ENCODE results near the gene PRPF40A. TPM values are rescaled to one million over a fixed set of nuclear protein-coding genes. Genes with fewer than 3 reads are reported as not detected.

PRPF40A gene
- total RNA-seq (2013; cell fraction: nucleolus; rRNA removed), result 399 and 423 TPM in 2 replicates
- total RNA-seq (2014; rRNA removed) (123 and 139 TPM in 2 replicates), total RNA-seq (2014; rRNA removed; fragmentation: Illumina TruSeq; extraction: Trizol) (159 and 164 TPM in 2 replicates), total RNA-seq (2021) (145 and 151 TPM in 2 replicates), polyA plus RNA-seq (2011; rRNA removed) (145 and 175 TPM in 2 replicates), polyA plus RNA-seq (2014; fragmentation: Illumina TruSeq; extraction: Trizol) (143 and 160 TPM in 2 replicates), polyA plus RNA-seq (2014; fragmentation: Nextera tagmentation; extraction: Ambion mirVana) (100 to 1,000 TPM in 1 of 2 experiments, 10 to 100 TPM in 1; 97.8 to 117 TPM), polyA plus RNA-seq (2014; rRNA removed) (90.8 and 131 TPM in 2 replicates), polyA plus RNA-seq (2016; fragmentation: Nextera tagmentation; extraction: Ambion mirVana) (100 to 1,000 TPM; 189 to 197 TPM), polyA minus RNA-seq (2011; rRNA and poly(A)+ RNA removed) (242 and 408 TPM in 2 replicates), Bru-seq, nascent RNA (percentile 95 among the genes with signal in this experiment), BruChase-seq, experiment 1, labeled RNA remaining after a 6-hour chase (percentile 94 among the genes with signal in this experiment), BruChase-seq, experiment 2, labeled RNA remaining after a 2-hour chase (percentile 94 among the genes with signal in this experiment)
- 32.0 TPM for polyA plus RNA-seq (2011; ENCODE audit: low read depth)
- polyA plus RNA-seq (2011; cell fraction: cytosol; rRNA removed), result 85.3 and 127 TPM in 2 replicates
- 285 and 290 TPM in 2 replicates for polyA plus RNA-seq (2011; cell fraction: nucleus; rRNA removed)
- 47.0 and 71.4 TPM in 2 replicates for polyA plus RNA-seq (2012)
- 51.6 and 67.1 TPM in 2 replicates for polyA minus RNA-seq (2011; cell fraction: cytosol; rRNA and poly(A)+ RNA removed)
- 208 and 363 TPM in 2 replicates for polyA minus RNA-seq (2011; cell fraction: nucleus; rRNA and poly(A)+ RNA removed)
- long read RNA-seq, experiment 1, partial matches to known transcripts, result 122 of 162 reads
- long read RNA-seq, experiment 1, other reads (novel, unspliced or antisense), result 39 of 162 reads
- long read RNA-seq, experiment 2, partial matches to known transcripts, result 936 of 1,021 reads
- long read RNA-seq, experiment 2, other reads (novel, unspliced or antisense), result 83 of 1,021 reads

DNA sequence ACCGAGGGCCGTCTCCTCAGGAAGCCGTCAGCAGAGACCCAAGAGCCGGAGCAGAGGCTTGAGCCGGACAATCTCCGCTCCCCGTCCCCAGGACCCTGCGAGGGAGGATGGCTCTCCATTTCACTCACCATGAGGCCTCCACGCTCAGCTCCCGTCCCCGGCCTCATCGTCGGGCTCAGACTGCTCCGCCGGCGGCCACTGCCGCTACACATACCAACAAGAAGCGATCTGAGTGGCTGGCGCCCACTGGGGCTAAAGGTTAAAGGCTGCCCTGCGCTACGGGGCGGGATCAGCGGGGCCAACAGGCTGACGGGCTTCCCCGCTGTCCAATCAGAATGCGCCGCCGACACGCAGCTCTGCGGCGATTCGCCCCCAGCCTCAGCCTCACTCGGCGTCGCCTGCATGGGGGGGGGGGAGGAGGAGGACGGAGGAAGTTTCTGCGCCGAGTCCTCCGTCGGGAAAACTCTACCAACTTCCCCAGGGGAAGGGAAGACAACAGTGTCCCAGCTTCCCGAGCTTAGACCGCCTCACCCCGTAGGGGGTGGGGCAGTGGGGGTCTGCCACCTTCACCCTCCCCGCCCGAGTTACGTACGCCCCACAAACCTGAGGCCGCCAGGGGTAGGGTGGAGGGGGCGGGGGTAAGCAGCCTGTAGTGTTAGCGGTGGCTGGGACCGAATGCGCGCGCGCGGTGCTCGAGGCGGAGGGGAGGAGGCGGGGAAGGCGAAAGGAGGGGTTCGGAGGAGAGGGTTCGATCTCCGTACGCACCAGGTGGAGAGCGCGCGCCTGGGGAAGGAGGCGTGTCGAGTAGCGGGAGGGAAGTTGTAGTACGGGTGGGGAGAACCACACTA is at the start of gene PRPF40A:
Gene PRPF40A, minus strand, starts transcription at position 234 of the 848 bp plus-strand sequence. Its CDS starts 22 bp downstream, at position 212.
- ChIA-PET RAD21 (ENCODE audit: unreplicated experiment) (interaction anchor here (0.6 to 2.0 kb wide), 5 partner anchors 8 to 654 kb away, joined by 3 to 7 read pairs (median 3); no protein-coding TSS in a partner anchor), POLR2A (interaction anchor here (0.6 to 2.9 kb wide), 18 partner anchors 9 to 1606 kb away, joined by 3 to 20 read pairs (median 4); no protein-coding TSS in a partner anchor), CTCF (interaction anchor here (0.9 to 5.7 kb wide), 8 partner anchors 8 to 803 kb away, joined by 3 to 58 read pairs (median 8); no protein-coding TSS in a partner anchor), SMC1A (ENCODE audit: uncharacterized antibody, unreplicated experiment) (interaction anchor here (0.9 to 2.7 kb wide), 6 partner anchors 9 to 541 kb away, joined by 3 to 18 read pairs (median 4); no protein-coding TSS in a partner anchor)
- Histone ChIP-seq H3K4me3 (peak within 1 kb of the TSS; percentile 81), H3K9ac (ENCODE audit: control insufficient read depth, insufficient read depth, low read length) (peak within 1 kb of the TSS; percentile 98), H4K20me1 (ENCODE audit: control insufficient read depth, insufficient read depth) (no peaks in the 10 kb centered on the region), H2AFZ (ENCODE audit: control insufficient read depth, low read depth, low read length) (peak within 1 kb of the TSS; percentile 97), H3K27ac (ENCODE audit: control insufficient read depth, insufficient read depth) (peak within 1 kb of the TSS; percentile 95), H3K4me2 (ENCODE audit: control insufficient read depth, insufficient read depth) (peak within 1 kb of the TSS; percentile 77), H3K9me3 (replicated peaks; ENCODE audit: control insufficient read depth, insufficient read depth, low read length) (no peaks in the 10 kb centered on the region), H3K36me3 (ENCODE audit: control insufficient read depth in 2 of 2, insufficient read depth in 2 of 2, low read length in 1 of 2) (peaks cover 0 to 10% of the 10 kb centered on the region in 2 experiments; a peak in 2 of 4 replicates), H3K4me1 (ENCODE audit: control insufficient read depth, insufficient read depth, low read length) (no peaks in the 10 kb centered on the region), H3K79me2 (ENCODE audit: control insufficient read depth, insufficient read depth, low read length) (peaks cover 71% of the 10 kb centered on the region), H3K27me3 (replicated peaks in 1 of 2; ENCODE audit: control insufficient read depth in 2 of 2, insufficient read depth in 2 of 2, low read length in 1 of 2) (no peaks in the 10 kb centered on the region)
- in situ Hi-C loops (cut with MboI), result loop anchor here (25.0 kb wide), 1 partner anchor 1430 kb away; the partner anchor contains the start of gene NMI
- intact Hi-C loops (cut with micrococcal nuclease; ENCODE audit: unreplicated experiment), result loop anchor here (5.0 to 10.0 kb wide), 2 partner anchors 540 to 1433 kb away; partner anchors contain the start of genes NMI and STAM2
- 1% methylated on average over 53 of the region's 71 CpGs for whole genome bisulfite sequencing (ENCODE audit: insufficient coverage, insufficient replicate concordance, low lambda C conversion rate, missing lambda C conversion rate)
- FAIRE-seq (peak; percentile 88), DNase-seq (ENCODE audit: low read depth, low spot score) (peak; percentile 92), ATAC-seq (peak; percentile 82)
- BruUV-seq (replicated peaks), result no TSS peak
- TF ChIP-seq TARDBP (IDR thresholded peaks at IDR 0.05; ENCODE audit: borderline replicate concordance) (no peak; the same call in 1 of the 2 replicates), CBFB (IDR thresholded peaks at IDR 0.05; ENCODE audit: low read depth) (no peak), ATF7 (IDR thresholded peaks at IDR 0.05; ENCODE audit: low read depth) (no peak), ETV6 (conservative IDR thresholded peaks at IDR 0.05 in 1 of 2, IDR thresholded peaks at IDR 0.05 in 1 of 2; ENCODE audit: borderline replicate concordance in 1 of 2, low read depth in 1 of 2) (no peak), NBN (IDR thresholded peaks at IDR 0.05) (no peak; the same call in 1 of the 2 replicates), MTA2 (IDR thresholded peaks at IDR 0.05; ENCODE audit: low read depth) (peak; percentile 96), SMAD1 (IDR thresholded peaks at IDR 0.05; ENCODE audit: low read depth, partially characterized antibody) (no peak), RFX5 (IDR thresholded peaks at IDR 0.05; ENCODE audit: low read depth, low read length) (peak; percentile 67; the same call in 1 of the 2 replicates), ZNF24 (IDR thresholded peaks at IDR 0.05) (no peak), STAT3 (IDR thresholded peaks at IDR 0.05; ENCODE audit: low read depth, low read length) (no peak), EGR1 (IDR thresholded peaks at IDR 0.05; ENCODE audit: borderline replicate concordance in 1 of 2, low read depth in 2 of 2, low read length in 2 of 2) (peak in 1 of 2 experiments; percentile 16; a peak in 1 of 3 replicates), CHD2 (IDR thresholded peaks at IDR 0.05; ENCODE audit: borderline replicate concordance, low read depth, low read length) (peak; percentile 95), CREM (IDR thresholded peaks at IDR 0.05; ENCODE audit: low read depth) (peak; percentile 93), BMI1 (IDR thresholded peaks at IDR 0.05; ENCODE audit: borderline replicate concordance) (no peak), RELA (IDR thresholded peaks at IDR 0.05; ENCODE audit: borderline replicate concordance, partially characterized antibody) (no peak), NR2F1 (conservative IDR thresholded peaks at IDR 0.05) (peak; percentile 99)
- TF ChIP-seq, protein P1, sequence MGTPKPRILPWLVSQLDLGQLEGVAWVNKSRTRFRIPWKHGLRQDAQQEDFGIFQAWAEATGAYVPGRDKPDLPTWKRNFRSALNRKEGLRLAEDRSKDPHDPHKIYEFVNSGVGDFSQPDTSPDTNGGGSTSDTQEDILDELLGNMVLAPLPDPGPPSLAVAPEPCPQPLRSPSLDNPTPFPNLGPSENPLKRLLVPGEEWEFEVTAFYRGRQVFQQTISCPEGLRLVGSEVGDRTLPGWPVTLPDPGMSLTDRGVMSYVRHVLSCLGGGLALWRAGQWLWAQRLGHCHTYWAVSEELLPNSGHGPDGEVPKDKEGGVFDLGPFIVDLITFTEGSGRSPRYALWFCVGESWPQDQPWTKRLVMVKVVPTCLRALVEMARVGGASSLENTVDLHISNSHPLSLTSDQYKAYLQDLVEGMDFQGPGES (IDR thresholded peaks at IDR 0.05), result peak; percentile 89

Data from GM12878 (cell line).